PC-3 (cell line): Measurements from ENCODE around the gene SFMBT2.

Experiments used
- CTCF ChIP-seq: fragments of 300-600 bp; sonication (generic); conservative IDR thresholded peaks from 2 replicates; pipeline ENCODE4 v1.5.1; 2017; ENCODE audit warnings: antibody characterized with exemption, low read depth, mild to moderate bottlenecking, low read length
- EZH2 ChIP-seq: fragments of 300-600 bp; sonication (generic); IDR thresholded peaks from one replicate; pipeline ENCODE4 v1.6.1; 2017; ENCODE audit warnings: antibody characterized with exemption, mild to moderate bottlenecking, low read length; ENCODE audit not compliant: unreplicated experiment

DNA sequence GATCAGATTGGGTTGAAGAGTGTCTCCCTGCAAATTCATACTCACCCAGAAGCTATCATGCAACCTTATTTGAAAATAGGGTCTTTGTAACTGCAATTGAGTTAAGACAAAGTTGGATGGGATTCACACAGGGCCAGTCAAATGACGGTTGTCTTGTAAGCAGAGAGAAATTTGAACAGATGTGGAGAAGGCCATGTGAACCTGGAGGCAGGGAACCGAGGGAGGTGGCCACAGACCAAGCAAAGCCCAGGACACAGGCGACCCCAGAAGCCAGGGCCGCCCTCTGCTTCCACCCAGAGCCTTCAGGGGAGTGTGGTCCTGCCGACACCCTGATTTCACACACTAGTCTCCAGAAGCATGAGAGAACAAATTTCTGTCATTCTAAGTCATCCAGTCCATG is 140.8 kb downstream of the SFMBT2 start:
- TF ChIP-seq CTCF (no peak), EZH2 (no peak)
